Measurements from ENCODE around the gene C2CD4D.

Gene C2CD4D

GRCh38 chr1:151834239-151834638 is 5.4 kb downstream of the C2CD4D start:
- no peak for DNase-seq (ENCODE audit: low spot score)

GRCh38 chr1:151833172-151833900 is 6.3 kb downstream of the C2CD4D start:
- DNase-seq (ENCODE audit: low spot score), result no peak

- no peak for DNase-seq (ENCODE audit: low spot score)
Measured at GRCh38 chr1:151832318-151832980, 7.2 kb downstream of the C2CD4D start.

GRCh38 chr1:151831605-151832004 is 8.0 kb downstream of the C2CD4D start, which contains the start of gene RORC:
TSS of gene RORC (minus strand) at chr1:151831802. CDS start at chr1:151831764, 38 bp downstream.
- DNase-seq (ENCODE audit: low spot score), result no peak

- DNase-seq (ENCODE audit: low spot score), result no peak
Measured at GRCh38 chr1:151831256-151831591, 8.4 kb downstream of the C2CD4D start.

GRCh38 chr1:151830055-151830454 is 9.6 kb downstream of the C2CD4D start:
- DNase-seq (ENCODE audit: low spot score), result no peak

- DNase-seq (ENCODE audit: low spot score), result no peak
Measured at GRCh38 chr1:151829352-151830046, 10.1 kb downstream of the C2CD4D start.

GRCh38 chr1:151828921-151829320 is 10.7 kb downstream of the C2CD4D start:
- DNase-seq (ENCODE audit: low spot score), result peak; percentile 78

- no peak for DNase-seq (ENCODE audit: low spot score)
Measured at GRCh38 chr1:151827853-151828252, 11.8 kb downstream of the C2CD4D start.

GRCh38 chr1:151825751-151826660 is 13.6 kb downstream of the C2CD4D start:
- DNase-seq (ENCODE audit: low spot score), result no peak

- no peak for DNase-seq (ENCODE audit: low spot score)
Measured at GRCh38 chr1:151825204-151825603, 14.4 kb downstream of the C2CD4D start.

GRCh38 chr1:151823175-151823574 is 16.4 kb downstream of the C2CD4D start:
- DNase-seq (ENCODE audit: low spot score), result no peak

- no peak for DNase-seq (ENCODE audit: low spot score)
Measured at GRCh38 chr1:151822404-151822803, 17.2 kb downstream of the C2CD4D start.

GRCh38 chr1:151820940-151821339 is 18.7 kb downstream of the C2CD4D start:
- no peak for DNase-seq (ENCODE audit: low spot score)

GRCh38 chr1:151819976-151820623 is 19.5 kb downstream of the C2CD4D start:
- DNase-seq (ENCODE audit: low spot score), result no peak

GRCh38 chr1:151819227-151819835 is 20.3 kb downstream of the C2CD4D start:
- DNase-seq (ENCODE audit: low spot score), result no peak

- DNase-seq (ENCODE audit: low spot score), result no peak
Measured at GRCh38 chr1:151817353-151817730, 22.3 kb downstream of the C2CD4D start.

GRCh38 chr1:151816548-151817352 is 22.9 kb downstream of the C2CD4D start:
- no peak for DNase-seq (ENCODE audit: low spot score)

- no peak for DNase-seq (ENCODE audit: low spot score)
Measured at GRCh38 chr1:151815716-151816327, 23.8 kb downstream of the C2CD4D start.

Data from ecto neural progenitor cell (in vitro differentiated cells).